T47D (cell line): ENCODE data around the gene MRPL50.
"Not testable (repeated sequence)": the region's sequence is repeated elsewhere in the genome, so short reads cannot be mapped to it uniquely, and the experiment has no call there.

Experiments
- DNase-seq, 2 experiments: peaks; one replicate each; pipeline versions ENCODE4 v3.0.0 to v3.0.0-alpha.2; 2011 to 2012; ENCODE audit warnings: low read depth in 1 of 2, low spot score in 1 of 2
- JUND ChIP-seq: IDR thresholded peaks from 2 replicates; pipeline ENCODE4 v1.6.1; 2012; ENCODE audit warnings: low read depth
- in situ Hi-C: cut with HindIII; loops from 2 replicates; pipeline ENCODE4 v1.10.0; 2016; ENCODE audit warnings: low sequenced_read_pairs, low pct_unique_long_range_greater_than_20kb

The MRPL50 gene

GRCh38 chr9:101409079-101409477, 10.7 kb upstream of the MRPL50 start:
- DNase-seq, result no peak
- in situ Hi-C loops, result no loop called here
- no peak for TF ChIP-seq JUND

- no peak for DNase-seq
- in situ Hi-C loops, result no loop called here
- no peak for TF ChIP-seq JUND
Measured at GRCh38 chr9:101408374-101409078, 10.1 kb upstream of the MRPL50 start.

GRCh38 chr9:101403516-101404285, 5.3 kb upstream of the MRPL50 start:
- in situ Hi-C loops, result no loop called here
- DNase-seq, result no peak
- no peak for TF ChIP-seq JUND

- no peak for DNase-seq
- in situ Hi-C loops, result no loop called here
- TF ChIP-seq JUND, result no peak
Measured at GRCh38 chr9:101400120-101400519, 1.7 kb upstream of the MRPL50 start.

- DNase-seq, result no peak
- in situ Hi-C loops, result no loop called here
- no peak for TF ChIP-seq JUND
Measured at GRCh38 chr9:101399643-101399970, 1.2 kb upstream of the MRPL50 start.

- no peak for DNase-seq
- in situ Hi-C loops, result no loop called here
- no peak for TF ChIP-seq JUND
Measured at GRCh38 chr9:101398930-101399642, 668 bp upstream of the MRPL50 start.

- TF ChIP-seq JUND, result no peak
- in situ Hi-C loops, result no loop called here
- DNase-seq, result no peak
Measured at GRCh38 chr9:101397746-101398067, 711 bp downstream of the MRPL50 start.

GRCh38 chr9:101394687-101395086, 3.7 kb downstream of the MRPL50 start:
- DNase-seq, result no peak
- no peak for TF ChIP-seq JUND
- in situ Hi-C loops, result no loop called here

GRCh38 chr9:101393135-101393534, 5.3 kb downstream of the MRPL50 start:
- TF ChIP-seq JUND, result no peak
- in situ Hi-C loops, result no loop called here
- no peak for DNase-seq

- TF ChIP-seq JUND, result no peak
- in situ Hi-C loops, result no loop called here
- DNase-seq, result peak in 1 of 2 experiments; percentile 16
Measured at GRCh38 chr9:101388507-101388993, 9.9 kb downstream of the MRPL50 start.

- in situ Hi-C loops, result no loop called here
- DNase-seq, result peak in 1 of 2 experiments; percentile 61
Measured at GRCh38 chr9:101387871-101388506, 10.4 kb downstream of the MRPL50 start.

GRCh38 chr9:101384873-101385536, 13.4 kb downstream of the MRPL50 start, which contains the start of gene BAAT:
BAAT (minus strand) TSS chr9:101385006; CDS start chr9:101371404, 13,602 bp downstream.
- in situ Hi-C loops, DNase-seq: not testable (repeated sequence)

More at GRCh38 chr9:101387871-101388506, 10.4 kb downstream of the MRPL50 start:
- no peak for TF ChIP-seq JUND

GRCh38 chr9:101383361-101383760, 15.1 kb downstream of the MRPL50 start:
- no peak for TF ChIP-seq JUND
- in situ Hi-C loops, result no loop called here
- DNase-seq, result no peak
